Calu3 (cell line): ENCODE data around the gene TLK1. TPM values are rescaled to one million over a fixed set of nuclear protein-coding genes. Genes with fewer than 3 reads are reported as not detected.
"Not testable (repeated sequence)": the region's sequence is repeated elsewhere in the genome, so short reads cannot be mapped to it uniquely, and the experiment has no call there.

Source experiments
- BruUV-seq: library from RNA; stranded (reverse); fragments of 400-500 nt; replicated peaks from 2 replicates; lab custom pipeline; 2021; lab: Mats Ljungman, UMichigan
- CTCF ChIA-PET: fragments of 300-600 bp; sonication (Branson Sonifier 250); formaldehyde crosslinking; loops from one replicate; lab custom pipeline; 2022; ENCODE audit warnings: antibody characterized with exemption; lab: Charles Lee
- DNase-seq: peaks from one replicate; pipeline ENCODE4 v3.0.0; 2022
- H3K27ac Mint-ChIP-seq: one replicate; pipeline ENCODE4 v1.8.0; 2022; ENCODE audit warnings: mixed read lengths; ENCODE audit not compliant: unreplicated experiment
- H3K27me3 Mint-ChIP-seq: one replicate; pipeline ENCODE4 v1.8.0; 2022; ENCODE audit warnings: mixed read lengths; ENCODE audit not compliant: unreplicated experiment
- H3K36me3 Mint-ChIP-seq: one replicate; pipeline ENCODE4 v1.8.0; 2022; ENCODE audit warnings: mild to moderate bottlenecking, moderate library complexity, mixed read lengths; ENCODE audit not compliant: insufficient read depth, unreplicated experiment
- H3K4me1 Mint-ChIP-seq: one replicate; pipeline ENCODE4 v1.8.0; 2022; ENCODE audit warnings: mild to moderate bottlenecking, low read depth, mixed read lengths; ENCODE audit not compliant: unreplicated experiment
- H3K4me3 Mint-ChIP-seq: one replicate; pipeline ENCODE4 v1.8.0; 2022; ENCODE audit warnings: mild to moderate bottlenecking, low read depth, moderate library complexity, mixed read lengths; ENCODE audit not compliant: unreplicated experiment
- H3K9me3 Mint-ChIP-seq: one replicate; pipeline ENCODE4 v1.8.0; 2022; ENCODE audit warnings: low read depth, mixed read lengths; ENCODE audit not compliant: unreplicated experiment
- intact Hi-C: fragments of 100-400 bp; cut with micrococcal nuclease; formaldehyde crosslinking; loops from one replicate; pipeline ENCODE4 v1.10.0; 2022; ENCODE audit not compliant: unreplicated experiment
- total RNA-seq: library from RNA; stranded (reverse); gene quantifications from 2 replicates; pipeline ENCODE4 v1.2.3, GENCODE V29; 2022
- TF ChIP-seq, protein P1 (sequence below): fragments of 200-600 bp; IDR thresholded peaks from one replicate; pipeline ENCODE4 v1.8.0; 2022; ENCODE audit warnings: antibody characterized with exemption; ENCODE audit not compliant: unreplicated experiment

The TLK1 gene
- total RNA-seq, 1 experiment from 2014 or later: 64.7 TPM

DNA sequence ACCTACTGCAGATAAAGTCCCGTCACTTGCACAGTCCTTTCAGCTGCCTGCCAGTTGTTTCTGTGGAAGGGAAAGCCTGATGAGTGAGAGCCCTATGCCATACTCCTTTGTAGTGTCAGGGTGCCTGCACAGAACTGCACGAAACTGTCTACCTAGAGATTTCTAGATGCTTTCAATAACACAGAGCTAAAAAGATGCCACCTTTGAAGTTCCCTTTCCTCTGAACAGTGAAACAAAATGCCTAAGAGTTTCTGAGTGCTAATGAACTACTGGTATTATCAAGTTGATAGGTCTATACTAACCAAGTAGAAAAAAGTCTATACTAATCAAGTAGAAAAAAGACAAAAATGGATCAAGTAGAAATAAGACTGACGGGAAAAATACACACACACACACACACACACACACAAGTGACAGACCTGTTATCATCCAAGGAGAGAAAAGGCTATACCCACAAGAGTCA lies 79.0 kb downstream of the TLK1 start:
- Mint-ChIP-seq H3K27ac (no peak overlapping the region), H3K4me1 (peaks cover 14% of the 10 kb centered on the region), H3K4me3 (no peak overlapping the region), H3K36me3 (peaks cover 6% of the 10 kb centered on the region), H3K27me3 (no peaks in the 10 kb centered on the region), H3K9me3 (no peaks in the 10 kb centered on the region)
- intact Hi-C loops: loop anchor here (2.0 kb wide), 1 partner anchor 77 kb away; no protein-coding TSS in a partner anchor
- DNase-seq: no peak
- TF ChIP-seq, protein P1, sequence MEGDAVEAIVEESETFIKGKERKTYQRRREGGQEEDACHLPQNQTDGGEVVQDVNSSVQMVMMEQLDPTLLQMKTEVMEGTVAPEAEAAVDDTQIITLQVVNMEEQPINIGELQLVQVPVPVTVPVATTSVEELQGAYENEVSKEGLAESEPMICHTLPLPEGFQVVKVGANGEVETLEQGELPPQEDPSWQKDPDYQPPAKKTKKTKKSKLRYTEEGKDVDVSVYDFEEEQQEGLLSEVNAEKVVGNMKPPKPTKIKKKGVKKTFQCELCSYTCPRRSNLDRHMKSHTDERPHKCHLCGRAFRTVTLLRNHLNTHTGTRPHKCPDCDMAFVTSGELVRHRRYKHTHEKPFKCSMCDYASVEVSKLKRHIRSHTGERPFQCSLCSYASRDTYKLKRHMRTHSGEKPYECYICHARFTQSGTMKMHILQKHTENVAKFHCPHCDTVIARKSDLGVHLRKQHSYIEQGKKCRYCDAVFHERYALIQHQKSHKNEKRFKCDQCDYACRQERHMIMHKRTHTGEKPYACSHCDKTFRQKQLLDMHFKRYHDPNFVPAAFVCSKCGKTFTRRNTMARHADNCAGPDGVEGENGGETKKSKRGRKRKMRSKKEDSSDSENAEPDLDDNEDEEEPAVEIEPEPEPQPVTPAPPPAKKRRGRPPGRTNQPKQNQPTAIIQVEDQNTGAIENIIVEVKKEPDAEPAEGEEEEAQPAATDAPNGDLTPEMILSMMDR: no peak
- CTCF ChIA-PET: no interaction called here
- no TSS peak for BruUV-seq

DNA sequence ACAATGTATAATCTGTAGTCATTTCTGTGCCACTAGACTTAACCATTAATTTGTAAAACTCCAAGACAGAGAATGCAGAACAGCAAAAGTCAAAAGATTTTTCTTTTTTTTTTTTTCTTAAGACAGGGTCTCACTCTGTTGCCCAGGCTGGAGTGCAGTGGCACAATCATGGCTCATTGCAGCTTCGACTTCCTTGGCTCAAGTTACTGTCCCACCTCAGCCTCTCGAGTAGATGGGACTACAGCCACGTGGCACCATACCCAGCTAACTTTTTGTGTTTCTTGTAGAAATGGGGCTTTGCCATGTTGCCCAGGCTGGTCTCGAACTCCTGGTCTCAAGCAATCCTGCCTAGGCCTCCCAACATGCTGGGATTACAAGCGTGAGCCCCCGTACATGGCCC lies 80.1 kb downstream of the TLK1 start:
- TF ChIP-seq, protein P1: no peak
- no TSS peak for BruUV-seq
- H3K4me3 Mint-ChIP-seq: no peak overlapping the region
- no peak overlapping the region for H3K27ac Mint-ChIP-seq
- no peaks in the 10 kb centered on the region for H3K9me3 Mint-ChIP-seq
- peaks cover 7% of the 10 kb centered on the region for H3K4me1 Mint-ChIP-seq
- intact Hi-C loops: no loop called here
- H3K36me3 Mint-ChIP-seq: peaks cover 6% of the 10 kb centered on the region
- CTCF ChIA-PET: interaction anchor here (0.5 kb wide), 1 partner anchor 349 kb away, joined by 3 read pairs; no protein-coding TSS in a partner anchor
- no peaks in the 10 kb centered on the region for H3K27me3 Mint-ChIP-seq
- DNase-seq: no peak

DNA sequence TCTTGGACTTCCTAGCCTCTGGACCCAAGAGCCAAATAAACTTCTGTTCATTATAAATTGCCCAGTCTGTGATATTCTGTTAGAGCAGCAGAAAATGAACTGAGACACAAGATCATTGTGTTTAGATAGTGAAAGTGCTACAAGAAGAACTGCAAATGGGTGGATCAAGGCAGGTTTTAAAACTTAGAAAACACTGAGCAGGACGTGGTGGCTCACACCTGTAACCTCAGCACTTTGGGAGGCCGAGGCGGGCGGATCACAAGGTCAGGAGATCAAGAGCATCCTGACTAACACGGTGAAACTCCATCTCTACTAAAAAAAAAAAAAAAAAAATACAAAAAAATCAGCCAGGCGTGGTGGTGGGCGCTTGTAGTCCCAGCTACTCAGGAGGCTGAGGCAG lies 84.3 kb downstream of the TLK1 start:
- H3K36me3 Mint-ChIP-seq: peaks cover 15% of the 10 kb centered on the region
- H3K27me3 Mint-ChIP-seq, H3K27ac Mint-ChIP-seq, BruUV-seq, CTCF ChIA-PET, H3K4me1 Mint-ChIP-seq, H3K4me3 Mint-ChIP-seq, H3K9me3 Mint-ChIP-seq, DNase-seq, intact Hi-C loops: not testable (repeated sequence)

DNA sequence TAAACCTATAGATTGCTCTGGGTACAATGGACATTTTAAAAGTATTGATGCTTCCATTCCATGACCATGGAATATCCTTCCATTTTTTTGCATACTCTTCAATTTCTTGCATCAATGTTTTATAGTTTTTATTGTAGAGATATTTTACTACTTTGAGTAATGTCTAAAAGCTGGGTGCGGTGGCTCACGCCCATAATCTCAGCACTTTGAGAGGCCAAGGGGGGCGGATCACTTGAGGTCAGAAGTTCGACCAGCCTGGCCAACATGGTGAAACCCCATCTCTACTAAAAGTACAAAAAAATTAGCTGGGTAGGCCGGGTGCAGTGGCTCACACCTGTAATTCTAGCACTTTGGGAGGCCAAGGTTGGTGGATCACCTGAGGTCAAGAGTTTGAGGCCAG lies 88.5 kb downstream of the TLK1 start:
- CTCF ChIA-PET: no interaction called here

More for the DNA sequence above, 88.5 kb downstream of the TLK1 start:
- BruUV-seq: no TSS peak
- no peak for DNase-seq
- intact Hi-C loops: no loop called here
- Mint-ChIP-seq H3K36me3 (peaks cover 11% of the 10 kb centered on the region), H3K4me1 (no peaks in the 10 kb centered on the region), H3K9me3 (no peaks in the 10 kb centered on the region), H3K4me3 (no peak overlapping the region), H3K27ac (no peak overlapping the region), H3K27me3 (no peaks in the 10 kb centered on the region)
- TF ChIP-seq, protein P1: no peak
